IPS DF 4.7 (cell line): ENCODE data around the gene CACNA1D.

ENCODE experiments used
- DNase-seq: peaks from one replicate; pipeline ENCODE4 v3.0.0-alpha.2; 2013; ENCODE audit warnings: low spot score; ENCODE audit errors: extremely low read depth

The CACNA1D gene

DNA sequence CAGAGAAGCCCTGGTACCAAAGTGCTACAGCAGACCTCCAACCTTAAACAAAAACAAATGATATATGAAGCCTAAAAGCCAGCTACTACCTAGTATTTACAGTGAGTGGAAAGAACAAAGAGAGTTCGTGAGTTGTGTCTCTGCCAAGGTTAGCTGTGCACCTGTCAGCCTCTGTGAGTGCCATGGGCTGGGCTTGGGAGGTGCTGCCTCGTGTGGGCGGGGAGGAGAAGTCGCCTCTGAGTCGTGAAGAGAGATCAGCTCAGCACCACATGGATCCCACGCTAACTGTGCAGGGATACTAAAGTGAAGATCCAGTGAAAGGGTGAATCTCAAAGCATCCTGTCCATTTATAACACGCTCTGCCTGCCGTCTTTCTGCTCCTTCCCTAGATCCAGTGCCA, 249.9 kb downstream of the CACNA1D start:
- no peak for DNase-seq

- no peak for DNase-seq
These were observed 253.1 kb downstream of the CACNA1D start for GRCh38 chr3:53747559-53747958.

DNA sequence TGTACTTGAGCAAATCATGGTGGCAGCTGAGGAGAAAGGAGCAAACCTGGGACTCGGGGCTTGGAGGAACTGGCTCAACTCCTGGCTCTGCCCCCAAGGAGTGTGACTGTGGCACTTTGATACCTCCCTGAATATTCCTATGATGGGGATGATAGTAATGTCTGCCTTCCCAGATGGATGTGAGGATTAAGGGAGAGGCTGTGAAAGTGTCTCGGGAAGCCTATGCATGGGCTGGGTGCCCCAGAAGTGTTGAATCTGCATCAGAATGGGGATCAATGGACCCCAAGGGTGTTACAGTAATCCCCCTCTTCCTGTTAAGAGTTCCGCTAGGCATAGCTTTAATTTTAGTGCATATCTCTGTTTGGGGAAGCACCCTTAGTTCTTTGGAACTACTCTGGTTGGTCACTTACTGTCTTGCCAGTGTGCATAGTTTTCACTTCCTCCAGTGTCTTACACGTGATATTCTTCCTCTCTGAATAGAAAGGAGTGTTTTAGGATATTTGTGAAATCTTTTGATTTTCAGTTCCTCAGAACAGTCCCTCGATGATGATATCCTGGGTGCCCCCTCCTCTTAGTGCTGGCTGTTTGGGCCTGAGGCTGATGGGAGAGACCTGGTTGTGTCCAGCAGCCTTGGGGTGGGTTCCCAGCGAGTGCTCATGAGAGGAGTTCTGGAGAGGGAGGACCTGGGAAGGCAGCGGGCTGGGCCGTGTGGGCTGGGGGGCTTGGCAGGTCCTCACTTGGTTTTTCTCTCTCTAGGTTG, 254.3 kb downstream of the CACNA1D start:
- peak; percentile 33 for DNase-seq

GRCh38 chr3:53749448-53749847, 255.0 kb downstream of the CACNA1D start:
- no peak for DNase-seq

- no peak for DNase-seq
These were observed 256.1 kb downstream of the CACNA1D start for GRCh38 chr3:53750253-53751210.

- DNase-seq, result no peak
These were observed 259.2 kb downstream of the CACNA1D start for GRCh38 chr3:53753518-53754183.

GRCh38 chr3:53754325-53754724, 259.9 kb downstream of the CACNA1D start:
- DNase-seq, result no peak

DNA sequence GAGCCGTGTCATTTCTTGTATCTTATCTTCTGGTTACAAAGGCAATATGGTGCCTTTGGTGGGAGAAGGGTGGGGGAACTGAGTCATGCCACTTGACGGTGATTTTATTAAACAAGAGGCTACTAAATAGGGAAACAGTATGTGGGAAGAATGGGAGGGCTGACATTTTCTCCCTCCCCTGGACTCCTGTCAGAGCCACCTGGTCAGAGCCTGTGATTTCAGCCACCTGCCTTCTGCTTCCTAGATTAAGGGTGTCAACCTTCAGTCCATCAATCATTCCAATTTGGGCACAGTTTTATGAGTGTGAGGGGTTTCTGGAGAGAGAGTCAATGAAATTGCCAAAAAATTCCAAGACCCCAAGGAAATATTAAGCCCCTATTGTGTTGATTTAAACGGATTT, 264.4 kb downstream of the CACNA1D start:
- no peak for DNase-seq

- no peak for DNase-seq
These were observed 268.9 kb downstream of the CACNA1D start for GRCh38 chr3:53763353-53763752.

DNA sequence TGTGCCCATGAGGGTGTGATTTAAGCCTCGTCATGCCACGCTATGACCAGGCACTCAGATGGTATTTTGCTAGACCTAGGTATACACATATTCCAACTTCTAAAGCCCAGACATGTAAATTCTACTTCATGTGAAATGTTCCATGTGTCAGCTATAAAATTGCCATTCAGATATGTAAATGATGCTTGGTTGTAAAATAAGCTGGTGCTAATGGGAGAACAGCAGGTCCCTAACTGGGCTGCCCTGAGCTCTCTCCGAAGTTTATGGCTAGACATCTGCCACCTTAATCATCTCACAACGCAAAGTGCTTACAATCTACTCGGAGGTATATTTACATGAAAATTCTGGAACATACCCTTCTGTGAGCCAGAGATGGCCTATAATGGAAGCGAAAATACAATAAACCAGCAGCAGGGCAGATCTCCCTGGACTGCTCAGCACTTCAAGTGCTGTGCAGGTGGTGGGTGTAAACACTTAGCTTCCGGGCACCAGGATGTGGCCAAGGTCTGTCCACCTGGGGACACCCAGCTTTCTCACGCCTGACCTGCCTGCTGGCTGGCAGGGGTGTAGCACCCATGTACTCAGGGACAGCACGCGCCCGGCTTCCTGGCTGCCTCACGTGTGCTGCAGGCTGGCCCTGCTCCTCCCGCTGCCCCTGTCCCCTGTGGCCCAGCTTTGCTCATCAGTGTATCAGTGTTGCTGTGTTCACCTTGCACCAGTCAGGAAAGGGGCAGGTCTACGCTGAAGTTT, 269.8 kb downstream of the CACNA1D start:
- no peak for DNase-seq

DNA sequence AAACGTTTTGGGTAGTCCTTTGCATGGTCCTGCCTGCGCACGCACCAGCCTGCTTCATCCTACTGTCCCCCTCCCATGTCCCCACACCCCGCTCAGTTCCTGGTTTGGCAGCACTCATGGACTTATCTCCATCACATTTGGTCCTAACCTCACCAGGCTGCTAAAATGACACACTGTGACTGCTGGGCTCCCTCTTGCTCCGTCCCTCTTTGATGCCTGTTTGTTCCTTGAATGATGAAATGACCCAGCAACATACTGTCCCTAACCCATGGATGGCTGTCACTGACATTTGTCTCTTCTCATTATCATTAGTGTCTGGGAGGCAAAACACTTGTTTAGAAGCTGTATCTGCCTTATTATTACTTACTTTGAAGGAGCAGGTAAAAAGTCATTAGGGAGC, 271.3 kb downstream of the CACNA1D start:
- no peak for DNase-seq

- no peak for DNase-seq
These were observed 272.3 kb downstream of the CACNA1D start for GRCh38 chr3:53766706-53767105.

DNA sequence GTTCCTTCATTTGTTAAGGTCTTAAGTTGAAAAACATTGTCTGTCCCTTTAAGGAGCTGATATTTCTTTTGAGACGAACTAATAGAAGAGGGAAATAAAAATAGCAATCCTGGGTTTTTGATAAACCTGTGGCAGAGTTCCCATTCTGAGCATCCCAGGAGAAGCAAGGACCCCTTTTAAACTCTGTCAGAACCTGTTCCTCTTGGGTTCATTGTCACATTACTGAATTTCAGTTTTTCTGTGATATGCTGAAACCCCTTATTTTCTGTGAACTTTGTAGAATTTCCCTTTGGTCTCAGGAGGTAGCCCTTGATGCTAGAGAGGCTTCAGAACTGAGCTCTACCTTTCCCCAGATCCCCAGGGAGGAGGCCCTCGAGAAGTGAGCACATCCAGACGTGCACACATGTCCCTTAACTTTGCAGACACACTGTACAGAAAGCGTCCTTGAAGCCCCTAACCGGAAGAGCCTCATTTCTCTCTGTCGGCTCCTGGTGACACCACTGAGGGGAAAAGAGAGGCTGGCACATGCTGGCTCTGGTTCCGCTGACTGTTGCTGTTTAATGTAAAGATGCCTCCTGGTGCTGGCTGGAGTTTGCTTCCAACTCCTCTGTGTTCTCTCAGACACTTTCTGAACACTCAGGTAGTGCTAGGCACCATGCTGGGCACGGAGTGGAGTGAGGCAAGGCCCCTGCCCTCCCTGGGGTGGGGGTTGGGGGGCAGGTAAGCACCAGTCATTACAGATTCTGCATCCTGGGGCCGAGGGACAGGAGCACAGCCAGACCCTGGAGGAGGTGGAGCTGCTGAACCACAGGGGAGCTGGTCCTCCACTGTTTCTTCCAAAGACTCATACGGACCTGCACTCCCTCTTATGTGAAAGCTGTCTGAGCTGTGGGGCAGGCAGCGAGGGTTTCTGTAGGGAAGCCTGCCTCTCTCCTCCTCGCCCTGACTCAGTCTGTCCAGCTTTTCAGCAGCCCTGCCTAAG, 274.4 kb downstream of the CACNA1D start:
- DNase-seq, result no peak

GRCh38 chr3:53772562-53772961, 278.2 kb downstream of the CACNA1D start:
- no peak for DNase-seq

- no peak for DNase-seq
These were observed 278.6 kb downstream of the CACNA1D start for GRCh38 chr3:53773021-53773436.

GRCh38 chr3:53773611-53774368, 279.4 kb downstream of the CACNA1D start:
- no peak for DNase-seq

- DNase-seq, result no peak
These were observed 280.0 kb downstream of the CACNA1D start for GRCh38 chr3:53774414-53774813.

- no peak for DNase-seq
These were observed 280.6 kb downstream of the CACNA1D start for GRCh38 chr3:53775018-53775417.

DNA sequence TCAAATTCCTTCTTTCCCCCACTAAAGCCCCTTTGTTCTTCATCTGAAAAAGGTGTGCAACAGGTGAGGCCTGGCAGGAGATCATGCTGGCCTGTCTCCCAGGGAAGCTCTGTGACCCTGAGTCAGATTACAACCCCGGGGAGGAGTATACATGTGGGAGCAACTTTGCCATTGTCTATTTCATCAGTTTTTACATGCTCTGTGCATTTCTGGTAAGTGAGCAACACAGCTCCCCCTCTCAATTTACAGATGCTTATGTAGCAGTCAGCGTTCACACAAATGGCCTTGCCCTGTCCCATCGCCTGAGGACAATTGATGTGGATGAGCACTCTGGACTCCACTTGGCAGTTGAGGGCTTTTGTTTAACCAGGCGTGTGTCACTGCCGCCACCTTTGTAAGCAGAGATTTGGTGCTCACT, 281.4 kb downstream of the CACNA1D start:
- no peak for DNase-seq
